Mammary epithelial cell (primary cell): Measurements from ENCODE around the gene SFSWAP.

Experiments
- EZH2 ChIP-seq: IDR thresholded peaks from 2 replicates; pipeline ENCODE4 v1.6.1; 2012; ENCODE audit warnings: low read length, inconsistent platforms, borderline replicate concordance
- TF ChIP-seq, protein P1 (sequence below), 2 donors: IDR thresholded peaks in 1 of 2; conservative IDR thresholded peaks in 1 of 2; 2 replicates each; pipeline ENCODE4 v1.5.1; 2011 to 2012; ENCODE audit warnings: inconsistent platforms in 2 of 2, low read length in 2 of 2, mild to moderate bottlenecking in 2 of 2, control low read depth in 1 of 2, low read depth in 1 of 2; ENCODE audit not compliant: insufficient read depth in 1 of 2; ENCODE audit errors: extremely low read depth in 1 of 2

DNA sequence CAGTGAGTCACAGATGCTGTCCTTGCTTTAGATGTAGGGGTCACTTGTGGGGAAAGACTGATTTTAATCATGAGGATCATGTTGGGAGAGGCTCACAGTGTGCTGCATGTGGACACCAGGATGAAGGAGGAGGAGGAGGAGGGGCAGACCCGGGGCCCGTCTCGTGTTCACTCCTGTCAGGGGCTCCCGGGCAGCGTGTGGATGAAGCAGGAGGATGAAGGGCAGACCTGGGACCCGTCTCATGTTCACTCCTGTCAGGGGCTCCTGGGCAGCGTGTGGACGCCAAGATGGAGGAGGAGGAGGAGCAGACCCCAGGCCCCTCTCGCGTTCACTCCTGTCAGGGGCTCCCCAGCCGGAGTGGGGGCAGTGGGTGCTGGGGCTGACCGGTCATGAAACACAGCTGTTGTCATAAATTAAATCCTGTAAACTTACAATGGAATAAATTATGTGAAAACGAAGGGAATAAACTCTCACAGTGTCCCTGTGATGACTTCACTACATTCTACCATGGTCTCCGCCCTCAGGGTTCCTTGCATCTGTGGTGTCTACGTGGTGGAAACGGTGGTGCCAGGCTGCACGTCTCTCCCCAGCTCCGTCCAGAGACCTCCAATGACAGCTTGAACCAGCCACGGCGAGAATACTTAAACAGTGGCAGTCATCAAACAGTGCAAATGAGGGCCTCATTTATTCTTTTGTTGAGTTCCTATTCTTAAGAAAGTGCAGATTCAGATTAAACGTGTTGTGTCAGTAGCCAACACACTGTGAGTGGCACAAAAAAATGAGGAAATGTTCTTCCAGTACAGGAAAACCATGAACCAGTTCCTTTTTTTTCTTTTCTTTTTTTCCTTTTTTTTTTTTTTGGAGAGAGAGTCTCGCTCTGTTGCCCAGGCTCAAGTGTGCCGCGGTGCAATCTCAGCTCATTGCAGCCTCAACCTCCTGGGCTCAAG, 37.7 kb upstream of the SFSWAP start:
- TF ChIP-seq, protein P1, sequence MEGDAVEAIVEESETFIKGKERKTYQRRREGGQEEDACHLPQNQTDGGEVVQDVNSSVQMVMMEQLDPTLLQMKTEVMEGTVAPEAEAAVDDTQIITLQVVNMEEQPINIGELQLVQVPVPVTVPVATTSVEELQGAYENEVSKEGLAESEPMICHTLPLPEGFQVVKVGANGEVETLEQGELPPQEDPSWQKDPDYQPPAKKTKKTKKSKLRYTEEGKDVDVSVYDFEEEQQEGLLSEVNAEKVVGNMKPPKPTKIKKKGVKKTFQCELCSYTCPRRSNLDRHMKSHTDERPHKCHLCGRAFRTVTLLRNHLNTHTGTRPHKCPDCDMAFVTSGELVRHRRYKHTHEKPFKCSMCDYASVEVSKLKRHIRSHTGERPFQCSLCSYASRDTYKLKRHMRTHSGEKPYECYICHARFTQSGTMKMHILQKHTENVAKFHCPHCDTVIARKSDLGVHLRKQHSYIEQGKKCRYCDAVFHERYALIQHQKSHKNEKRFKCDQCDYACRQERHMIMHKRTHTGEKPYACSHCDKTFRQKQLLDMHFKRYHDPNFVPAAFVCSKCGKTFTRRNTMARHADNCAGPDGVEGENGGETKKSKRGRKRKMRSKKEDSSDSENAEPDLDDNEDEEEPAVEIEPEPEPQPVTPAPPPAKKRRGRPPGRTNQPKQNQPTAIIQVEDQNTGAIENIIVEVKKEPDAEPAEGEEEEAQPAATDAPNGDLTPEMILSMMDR (conservative IDR thresholded peaks at IDR 0.05 in 1 of 2, IDR thresholded peaks at IDR 0.05 in 1 of 2; ENCODE audit: extremely low read depth in 1 of 2, insufficient read depth in 1 of 2, low read depth in 1 of 2, low read length in 2 of 2), result no peak
- TF ChIP-seq EZH2, result no peak
